Left lung (tissue), 14 donors: ENCODE results near the gene SHH. TPM values are rescaled to one million over a fixed set of nuclear protein-coding genes. Genes with fewer than 3 reads are reported as not detected.

Source experiments
- ATAC-seq: fragments of 200-7000 bp; cut with Tn5 transposase; one replicate; pipeline ENCODE4 v1.9.1; 2020; ENCODE audit warnings: moderate library complexity
- DNase-seq, 4 donors: peaks; one replicate each; pipeline ENCODE4 v3.0.0-alpha.2; 2013 to 2020
- H3K27ac ChIP-seq, 2 donors: fragments of 200-600 bp; sonication (generic) in 1 of 2; one replicate each; pipeline versions ENCODE4 v1.5.0 to v1.8.0; 2020 to 2021
- H3K27me3 ChIP-seq, 2 donors: fragments of 200-600 bp; sonication (generic) in 1 of 2; one replicate each; pipeline versions ENCODE4 v1.5.0 to v1.8.0; 2020 to 2021
- H3K36me3 ChIP-seq, 2 donors: fragments of 200-600 bp; sonication (generic) in 1 of 2; one replicate each; pipeline versions ENCODE4 v1.5.0 to v1.8.0; 2020 to 2021
- H3K4me1 ChIP-seq, 2 donors: fragments of 200-600 bp; one replicate each; pipeline ENCODE4 v1.8.0; 2021
- H3K4me3 ChIP-seq, 2 donors: fragments of 200-600 bp; sonication (generic) in 1 of 2; one replicate each; pipeline versions ENCODE4 v1.5.0 to v1.8.0; 2020 to 2021; ENCODE audit warnings: mild to moderate bottlenecking in 1 of 2
- H3K9me3 ChIP-seq, 2 donors: fragments of 200-600 bp; sonication (generic) in 1 of 2; one replicate each; pipeline versions ENCODE4 v1.5.0 to v1.8.0; 2020 to 2021
- CTCF ChIP-seq, 2 donors: fragments of 200-600 bp; sonication (generic) in 1 of 2; IDR thresholded peaks; one replicate each; pipeline versions ENCODE4 v1.5.0 to v1.8.0; 2021; ENCODE audit warnings: antibody characterized with exemption in 2 of 2
- intact Hi-C, 2 donors: fragments of 100-400 bp; cut with DNase I; formaldehyde crosslinking; loops; one replicate each; pipeline versions ENCODE4 v1.11.2 to v1.14.2; 2022
- long read RNA-seq, 12 donors: library from polyadenylated mRNA in 2 of 12; unstranded in 2 of 12; transcript quantifications; one replicate each; pipeline ENCODE4 v2.0.0 and lab custom pipeline, GENCODE V29; 2019 to 2026
- polyA plus RNA-seq, 6 donors: library from polyadenylated mRNA; unstranded; fragments of 120-200 nt; gene quantifications; one replicate each; pipeline ENCODE4 v1.2.1, GENCODE V29; 2013; ENCODE audit not compliant: insufficient read length in 6 of 6
- total RNA-seq, 2 donors: library from RNA; stranded (reverse); fragmentation: NEBNext Ultra II Directional; extraction: Animal tissue kit (Norgen Biotek cat#: 25700); gene quantifications; one replicate each; pipeline ENCODE4 v1.2.1, GENCODE V29; 2021
- donor health status: DM: no; HTN: yes; CAD: no.
- donor health status: DM: no; HTN: no; CAD: no.

The SHH gene
- total RNA-seq = 1 to 10 TPM; 4.4 to 5.7 TPM
- 10 to 100 TPM; 10.6 to 24.7 (median 17.4) TPM for polyA plus RNA-seq
- long read RNA-seq, donor 1, full-length matches to known transcripts = 3 of 3 reads
- long read RNA-seq, donor 1, partial matches to known transcripts = 0 of 3 reads
- long read RNA-seq, donor 1, other reads (novel, unspliced or antisense) = 0 of 3 reads
- long read RNA-seq, donor 2, partial matches to known transcripts = 49 of 49 reads
- long read RNA-seq, donor 2, other reads (novel, unspliced or antisense) = 0 of 49 reads
- long read RNA-seq, donor 3, full-length matches to known transcripts = 1 of 1 reads
- long read RNA-seq, donor 3, partial matches to known transcripts = 0 of 1 reads
- long read RNA-seq, donor 3, other reads (novel, unspliced or antisense) = 0 of 1 reads
- long read RNA-seq, donor 4, partial matches to known transcripts = 0 of 1 reads
- long read RNA-seq, donor 4, other reads (novel, unspliced or antisense) = 1 of 1 reads
- long read RNA-seq, donor 5, full-length matches to known transcripts = 2 of 2 reads
- long read RNA-seq, donor 5, partial matches to known transcripts = 0 of 2 reads
- long read RNA-seq, donor 5, other reads (novel, unspliced or antisense) = 0 of 2 reads
- long read RNA-seq, donor 6, full-length matches to known transcripts = 3 of 14 reads
- long read RNA-seq, donor 6, partial matches to known transcripts = 11 of 14 reads
- long read RNA-seq, donor 6, other reads (novel, unspliced or antisense) = 0 of 14 reads
- long read RNA-seq, donor 7 = 0 reads
- long read RNA-seq, donor 8, full-length matches to known transcripts = 2 of 2 reads
- long read RNA-seq, donor 8, partial matches to known transcripts = 0 of 2 reads
- long read RNA-seq, donor 8, other reads (novel, unspliced or antisense) = 0 of 2 reads
- long read RNA-seq, donor 9 = 0 reads
- long read RNA-seq, donor 10 = 0 reads
- long read RNA-seq, donor 11 = 0 reads
- long read RNA-seq, donor 12, full-length matches to known transcripts = 2 of 2 reads
- long read RNA-seq, donor 12, partial matches to known transcripts = 0 of 2 reads
- long read RNA-seq, donor 12, other reads (novel, unspliced or antisense) = 0 of 2 reads

GRCh38 chr7:155811895-155812761 lies at the start of gene SHH:
Gene SHH, minus strand, starts transcription at chr7:155812463. Its CDS starts 341 bp downstream, at chr7:155812122.
- Histone ChIP-seq H3K27me3 (peaks cover 68 to 95% of the 10 kb centered on the region in 2 donors), H3K4me1 (peaks cover 0 to 41% of the 10 kb centered on the region in 2 donors), H3K27ac (no peak within 1 kb of the TSS), H3K9me3 (no peaks in the 10 kb centered on the region), H3K4me3 (peak within 1 kb of the TSS; percentile 3 to 27), H3K36me3 (no peaks in the 10 kb centered on the region)
- DNase-seq (peak in 3 of 4 donors; percentile 23 to 80 (median 35)), ATAC-seq (no peak)
- intact Hi-C loops = no loop called here
- TF ChIP-seq CTCF (IDR thresholded peaks at IDR 0.05) = no peak

- H3K9me3 ChIP-seq = no peaks in the 10 kb centered on the region
- no peak for TF ChIP-seq CTCF (IDR thresholded peaks at IDR 0.05)
- H3K27me3 ChIP-seq = peaks cover 0 to 9% of the 10 kb centered on the region in 2 donors
- H3K27ac ChIP-seq = no peak overlapping the region
- DNase-seq = peak in 1 of 4 donors; percentile 14
- ATAC-seq = peak; percentile 40
- H3K4me3 ChIP-seq = no peak overlapping the region
- no peaks in the 10 kb centered on the region for H3K36me3 ChIP-seq
- H3K4me1 ChIP-seq = peaks cover 3 to 4% of the 10 kb centered on the region in 2 donors
- intact Hi-C loops = no loop called here
Measured at GRCh38 chr7:155861480-155861868, 49.2 kb upstream of the SHH start.

GRCh38 chr7:155860840-155861479 lies 48.7 kb upstream of the SHH start:
- intact Hi-C loops = no loop called here
- Histone ChIP-seq H3K4me1 (peaks cover 3 to 4% of the 10 kb centered on the region in 2 donors), H3K27ac (no peak overlapping the region), H3K27me3 (peaks cover 0 to 4% of the 10 kb centered on the region in 2 donors), H3K4me3 (no peak overlapping the region), H3K9me3 (no peaks in the 10 kb centered on the region), H3K36me3 (no peaks in the 10 kb centered on the region)
- ATAC-seq (peak; percentile 84), DNase-seq (peak; percentile 59 to 90 (median 79))
- TF ChIP-seq CTCF (IDR thresholded peaks at IDR 0.05) = no peak

GRCh38 chr7:155860461-155860839 lies 48.2 kb upstream of the SHH start:
- intact Hi-C loops = no loop called here

More at GRCh38 chr7:155860461-155860839, 48.2 kb upstream of the SHH start:
- DNase-seq (no peak), ATAC-seq (no peak)
- H3K36me3 ChIP-seq = no peaks in the 10 kb centered on the region
- H3K4me3 ChIP-seq = no peak overlapping the region
- H3K9me3 ChIP-seq = no peaks in the 10 kb centered on the region
- no peak for TF ChIP-seq CTCF (IDR thresholded peaks at IDR 0.05)
- H3K27ac ChIP-seq = no peak overlapping the region
- peaks cover 3 to 4% of the 10 kb centered on the region in 2 donors for H3K4me1 ChIP-seq
- no peaks in the 10 kb centered on the region for H3K27me3 ChIP-seq
